Body of pancreas (tissue), 4 donors: ENCODE measurements around the gene CCDC102B.

Source experiments
- POLR2A ChIP-seq, 3 donors: fragments of 450-650 bp; IDR thresholded peaks; one replicate each; pipeline ENCODE4 v1.6.1; 2016; ENCODE audit warnings: antibody characterized with exemption in 3 of 3, mild to moderate bottlenecking in 2 of 3
- TF ChIP-seq, protein P1 (sequence below), 7 experiments: fragments of 450-650 bp in 4 of 7; fragments of 200-600 bp in 3 of 7; sonication (generic) in 3 of 7; IDR thresholded peaks; one replicate each; pipeline ENCODE4 v1.5.1; 2016 to 2019; ENCODE audit warnings: antibody characterized with exemption in 7 of 7

DNA sequence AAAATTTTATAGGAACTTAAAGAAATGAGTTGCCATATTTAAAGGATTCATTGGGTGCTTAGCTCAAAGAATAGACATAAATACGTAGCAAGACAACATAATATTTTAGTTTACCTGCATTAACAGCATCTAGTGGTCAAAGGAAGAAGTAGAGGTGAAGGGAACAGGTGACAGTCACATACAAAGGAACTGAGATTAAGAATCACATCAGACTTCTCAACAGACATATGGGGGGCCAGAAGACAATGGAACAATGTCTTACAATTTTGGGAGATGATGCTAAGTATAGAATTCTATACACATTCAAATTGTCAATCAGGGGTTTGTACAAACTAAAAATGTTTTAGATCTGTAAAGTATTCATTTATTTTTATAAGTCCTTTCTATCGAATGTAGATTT is 38.6 kb upstream of the CCDC102B start:
- TF ChIP-seq, protein P1, sequence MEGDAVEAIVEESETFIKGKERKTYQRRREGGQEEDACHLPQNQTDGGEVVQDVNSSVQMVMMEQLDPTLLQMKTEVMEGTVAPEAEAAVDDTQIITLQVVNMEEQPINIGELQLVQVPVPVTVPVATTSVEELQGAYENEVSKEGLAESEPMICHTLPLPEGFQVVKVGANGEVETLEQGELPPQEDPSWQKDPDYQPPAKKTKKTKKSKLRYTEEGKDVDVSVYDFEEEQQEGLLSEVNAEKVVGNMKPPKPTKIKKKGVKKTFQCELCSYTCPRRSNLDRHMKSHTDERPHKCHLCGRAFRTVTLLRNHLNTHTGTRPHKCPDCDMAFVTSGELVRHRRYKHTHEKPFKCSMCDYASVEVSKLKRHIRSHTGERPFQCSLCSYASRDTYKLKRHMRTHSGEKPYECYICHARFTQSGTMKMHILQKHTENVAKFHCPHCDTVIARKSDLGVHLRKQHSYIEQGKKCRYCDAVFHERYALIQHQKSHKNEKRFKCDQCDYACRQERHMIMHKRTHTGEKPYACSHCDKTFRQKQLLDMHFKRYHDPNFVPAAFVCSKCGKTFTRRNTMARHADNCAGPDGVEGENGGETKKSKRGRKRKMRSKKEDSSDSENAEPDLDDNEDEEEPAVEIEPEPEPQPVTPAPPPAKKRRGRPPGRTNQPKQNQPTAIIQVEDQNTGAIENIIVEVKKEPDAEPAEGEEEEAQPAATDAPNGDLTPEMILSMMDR (IDR thresholded peaks at IDR 0.05): no peak
- no peak for TF ChIP-seq POLR2A (IDR thresholded peaks at IDR 0.05)
